Kidney epithelial cell (primary cell): ENCODE data around the gene SEC31B. TPM values are rescaled to one million over a fixed set of nuclear protein-coding genes. Genes with fewer than 3 reads are reported as not detected.

Experiments used
- DNase-seq: peaks from one replicate; pipeline ENCODE4 v3.0.0-alpha.2; 2010; ENCODE audit warnings: low read depth
- H3K27me3 ChIP-seq: 2 replicates; pipeline ENCODE4 v1.6.0; 2011; ENCODE audit warnings: low read length; ENCODE audit not compliant: control insufficient read depth, insufficient read depth
- H3K36me3 ChIP-seq: 2 replicates; pipeline ENCODE4 v1.5.1; 2011; ENCODE audit warnings: low read length; ENCODE audit not compliant: control insufficient read depth, insufficient read depth
- H3K4me3 ChIP-seq: 2 replicates; pipeline ENCODE4 v1.5.1; 2011; ENCODE audit warnings: low read depth, mild to moderate bottlenecking, control low read depth, low read length
- CTCF ChIP-seq: IDR thresholded peaks from 2 replicates; pipeline ENCODE4 v1.5.1; 2011; ENCODE audit warnings: mild to moderate bottlenecking, moderate library complexity, low read length, control low read depth, inconsistent platforms; ENCODE audit not compliant: insufficient read depth, poor library complexity, severe bottlenecking
- total RNA-seq: library from RNA; depleted of rRNA; stranded (reverse); fragments of >200 nt; gene quantifications from 2 replicates; pipeline ENCODE4 v1.2.3, GENCODE V29; 2015

The SEC31B gene
- total RNA-seq, 1 donor from 2014 or later = 2.6 TPM

DNA sequence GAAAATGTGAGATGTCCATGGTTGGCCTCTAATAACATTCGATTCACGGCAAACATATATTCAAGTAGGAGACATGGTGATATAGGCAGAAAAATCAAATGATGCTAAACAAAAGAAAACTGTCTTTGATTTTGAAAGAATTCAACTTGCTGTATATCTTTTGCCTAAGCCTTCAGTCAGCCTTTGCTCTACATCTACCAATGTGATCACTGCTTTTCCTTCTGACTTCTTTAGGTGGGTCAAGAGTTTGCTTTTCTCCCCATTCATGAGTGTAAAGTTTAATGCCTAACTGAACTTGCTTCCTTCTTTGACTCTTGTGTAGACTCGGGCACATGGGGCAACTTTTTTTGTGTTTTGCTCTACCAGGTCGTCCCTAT is 15.7 kb upstream of the SEC31B start:
- peak overlapping the region; percentile 75 for H3K4me3 ChIP-seq
- TF ChIP-seq CTCF = no peak
- no peaks in the 10 kb centered on the region for H3K27me3 ChIP-seq
- H3K36me3 ChIP-seq = no peaks in the 10 kb centered on the region
- no peak for DNase-seq

GRCh38 chr10:100534726-100535125 is 15.1 kb upstream of the SEC31B start:
- no peak for DNase-seq
- Histone ChIP-seq H3K36me3 (no peaks in the 10 kb centered on the region), H3K27me3 (no peaks in the 10 kb centered on the region), H3K4me3 (no peak overlapping the region)
- no peak for TF ChIP-seq CTCF

DNA sequence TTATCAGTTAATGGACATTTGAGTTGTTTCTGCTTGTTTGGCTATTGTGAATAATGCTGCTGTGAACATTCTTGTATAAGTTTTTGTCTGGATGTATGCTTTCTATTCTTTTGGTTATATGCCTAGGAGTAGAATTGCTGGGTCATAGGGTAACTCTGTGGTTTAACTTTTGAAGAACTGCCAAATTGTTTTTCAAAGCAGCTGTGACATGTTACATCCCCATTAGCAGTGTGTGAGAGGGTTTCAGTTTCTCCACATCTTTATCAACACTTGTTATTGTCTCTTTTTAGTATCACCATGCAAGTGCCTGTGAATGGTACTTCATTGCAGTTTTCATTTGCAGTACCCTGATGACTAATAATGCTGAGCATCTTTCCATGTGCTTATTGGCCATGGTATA is 12.1 kb upstream of the SEC31B start:
- H3K4me3 ChIP-seq = no peak overlapping the region
- TF ChIP-seq CTCF = no peak
- no peaks in the 10 kb centered on the region for H3K27me3 ChIP-seq
- no peak for DNase-seq
- H3K36me3 ChIP-seq = no peaks in the 10 kb centered on the region

GRCh38 chr10:100529475-100530298 is 10.0 kb upstream of the SEC31B start, which contains the start of gene NDUFB8:
Gene NDUFB8, minus strand, starts transcription at chr10:100529871. Its CDS starts 20 bp downstream, at chr10:100529851.
- Histone ChIP-seq H3K36me3 (peaks cover 1% of the 10 kb centered on the region), H3K27me3 (no peaks in the 10 kb centered on the region), H3K4me3 (peak within 1 kb of the TSS; percentile 87)
- DNase-seq = peak; percentile 44
- no peak for TF ChIP-seq CTCF

DNA sequence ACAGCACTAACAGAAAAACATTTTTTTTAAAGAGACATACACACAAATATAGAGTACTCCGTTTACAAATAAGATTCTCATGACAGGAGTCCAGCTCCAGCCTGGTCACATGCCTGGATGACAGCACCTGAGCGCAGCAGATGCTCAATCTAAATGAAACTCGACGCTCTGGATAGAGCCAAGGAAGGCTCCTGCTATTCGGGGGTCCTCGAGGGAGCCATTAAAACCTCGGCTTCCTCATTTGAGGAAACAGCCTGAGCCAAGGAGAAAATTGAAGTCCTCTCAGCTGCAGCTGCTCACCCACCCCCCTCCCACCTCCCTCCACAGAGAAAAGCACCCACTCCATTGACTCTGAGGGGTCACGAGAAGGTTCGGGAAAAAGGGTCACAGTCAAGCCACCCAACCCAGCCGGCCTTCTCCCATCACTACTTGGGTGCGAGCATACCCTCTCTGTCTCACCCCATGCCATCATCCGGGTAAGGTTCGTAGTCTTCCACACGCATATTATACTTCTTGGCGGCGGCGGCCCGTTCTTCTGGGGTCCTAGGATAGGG is 9.3 kb upstream of the SEC31B start:
- H3K27me3 ChIP-seq = no peaks in the 10 kb centered on the region
- peak overlapping the region; percentile 87 for H3K4me3 ChIP-seq
- DNase-seq = no peak
- H3K36me3 ChIP-seq = peaks cover 1% of the 10 kb centered on the region
- no peak for TF ChIP-seq CTCF
